PFSK-1 (cell line): ENCODE results near the gene FARS2.

Experiments used
- FOXP2 ChIP-seq: optimal IDR thresholded peaks from 2 replicates; pipeline ENCODE3; 2011; ENCODE audit warnings: borderline replicate concordance, control low read depth, inconsistent platforms; ENCODE audit not compliant: insufficient read depth; ENCODE audit errors: extremely low read length, extremely low read depth
- POLR2AphosphoS5 ChIP-seq: IDR thresholded peaks from 2 replicates; pipeline ENCODE4 v1.6.1; 2012; ENCODE audit warnings: low read depth, mild to moderate bottlenecking, control low read depth, low read length, moderate library complexity
- SIN3A ChIP-seq: IDR thresholded peaks from 2 replicates; pipeline ENCODE4 v1.6.1; 2012; ENCODE audit warnings: mild to moderate bottlenecking, low read length, moderate library complexity, borderline replicate concordance; ENCODE audit not compliant: insufficient read depth
- TAF1 ChIP-seq: IDR thresholded peaks from 2 replicates; pipeline ENCODE4 v1.6.1; 2012; ENCODE audit warnings: low read length, control low read depth, borderline replicate concordance; ENCODE audit not compliant: insufficient read depth
- TF ChIP-seq, protein P1 (sequence below), 2 experiments: IDR thresholded peaks; 2 replicates each; pipeline versions ENCODE4 v1.6.1 to v1.8.0; 2011 to 2012; ENCODE audit warnings: low read depth in 2 of 2, low read length in 2 of 2, control low read depth in 1 of 2, inconsistent platforms in 1 of 2, mild to moderate bottlenecking in 1 of 2, moderate library complexity in 1 of 2; ENCODE audit not compliant: insufficient read depth in 1 of 2

DNA sequence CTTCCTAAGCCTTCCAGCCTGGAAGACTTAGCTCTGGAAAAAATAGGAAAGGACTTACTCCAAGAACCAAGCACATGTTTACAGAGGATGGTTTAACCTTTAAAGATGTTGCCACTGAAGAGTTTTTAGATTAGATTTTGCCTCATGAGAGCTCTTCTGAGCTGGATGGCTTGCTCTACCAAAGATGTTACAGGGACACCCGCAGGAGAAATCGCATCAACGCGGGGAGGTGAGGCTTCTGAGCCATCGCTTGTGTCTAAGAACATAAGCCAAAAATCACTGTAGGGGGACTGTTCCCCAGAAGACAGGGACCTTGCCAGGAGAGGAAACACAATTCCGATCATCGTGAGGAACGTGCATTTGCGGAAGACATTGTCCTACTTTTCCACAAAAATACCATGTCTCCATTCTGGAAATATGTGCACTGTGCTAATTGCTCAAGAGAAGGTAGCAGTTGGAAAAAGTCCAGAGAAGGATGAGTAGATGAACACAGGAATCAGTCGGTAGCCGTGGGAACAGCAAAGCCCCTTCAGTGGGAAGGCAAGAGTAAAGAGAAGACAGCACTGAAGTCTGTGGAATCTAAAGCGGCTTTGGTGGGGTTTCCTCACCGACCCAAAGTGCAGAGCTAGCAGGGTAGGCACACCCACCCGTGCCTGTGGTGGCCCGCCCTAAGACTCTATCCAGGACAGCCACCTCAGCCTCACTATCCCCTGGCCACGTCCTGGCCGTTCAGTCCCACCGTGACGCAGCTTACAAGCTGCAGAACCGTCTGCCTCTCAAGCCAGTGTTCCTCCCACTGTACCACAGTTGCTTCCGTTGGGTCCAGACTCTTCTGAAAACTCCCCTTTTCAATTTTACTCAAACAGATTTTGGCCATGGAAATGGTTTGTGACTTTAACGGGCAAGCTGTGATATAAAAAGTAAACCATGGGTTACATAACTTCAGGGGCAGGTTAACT lies 410.6 kb downstream of the FARS2 start:
- TF ChIP-seq SIN3A (no peak), TAF1 (no peak), POLR2AphosphoS5 (no peak), FOXP2 (no peak)
- TF ChIP-seq, protein P1, sequence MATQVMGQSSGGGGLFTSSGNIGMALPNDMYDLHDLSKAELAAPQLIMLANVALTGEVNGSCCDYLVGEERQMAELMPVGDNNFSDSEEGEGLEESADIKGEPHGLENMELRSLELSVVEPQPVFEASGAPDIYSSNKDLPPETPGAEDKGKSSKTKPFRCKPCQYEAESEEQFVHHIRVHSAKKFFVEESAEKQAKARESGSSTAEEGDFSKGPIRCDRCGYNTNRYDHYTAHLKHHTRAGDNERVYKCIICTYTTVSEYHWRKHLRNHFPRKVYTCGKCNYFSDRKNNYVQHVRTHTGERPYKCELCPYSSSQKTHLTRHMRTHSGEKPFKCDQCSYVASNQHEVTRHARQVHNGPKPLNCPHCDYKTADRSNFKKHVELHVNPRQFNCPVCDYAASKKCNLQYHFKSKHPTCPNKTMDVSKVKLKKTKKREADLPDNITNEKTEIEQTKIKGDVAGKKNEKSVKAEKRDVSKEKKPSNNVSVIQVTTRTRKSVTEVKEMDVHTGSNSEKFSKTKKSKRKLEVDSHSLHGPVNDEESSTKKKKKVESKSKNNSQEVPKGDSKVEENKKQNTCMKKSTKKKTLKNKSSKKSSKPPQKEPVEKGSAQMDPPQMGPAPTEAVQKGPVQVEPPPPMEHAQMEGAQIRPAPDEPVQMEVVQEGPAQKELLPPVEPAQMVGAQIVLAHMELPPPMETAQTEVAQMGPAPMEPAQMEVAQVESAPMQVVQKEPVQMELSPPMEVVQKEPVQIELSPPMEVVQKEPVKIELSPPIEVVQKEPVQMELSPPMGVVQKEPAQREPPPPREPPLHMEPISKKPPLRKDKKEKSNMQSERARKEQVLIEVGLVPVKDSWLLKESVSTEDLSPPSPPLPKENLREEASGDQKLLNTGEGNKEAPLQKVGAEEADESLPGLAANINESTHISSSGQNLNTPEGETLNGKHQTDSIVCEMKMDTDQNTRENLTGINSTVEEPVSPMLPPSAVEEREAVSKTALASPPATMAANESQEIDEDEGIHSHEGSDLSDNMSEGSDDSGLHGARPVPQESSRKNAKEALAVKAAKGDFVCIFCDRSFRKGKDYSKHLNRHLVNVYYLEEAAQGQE (IDR thresholded peaks at IDR 0.05; ENCODE audit: insufficient read depth in 1 of 2, low read depth in 2 of 2, low read length in 2 of 2) = no peak
